GM23338 (cell line): ENCODE results near the gene ADAMTS5.

Experiments used
- CTCF ChIP-seq, 2 experiments: fragments of 200-600 bp in 1 of 2; sonication (generic) in 1 of 2; conservative IDR thresholded peaks; 2 replicates each; pipeline versions ENCODE4 v1.5.1 to v1.6.1; 2016 to 2017; ENCODE audit warnings: antibody characterized with exemption in 2 of 2, low read depth in 2 of 2, mild to moderate bottlenecking in 2 of 2, moderate library complexity in 1 of 2
- EZH2 ChIP-seq: fragments of 200-600 bp; sonication (generic); IDR thresholded peaks from one replicate; pipeline ENCODE4 v1.8.0; 2017; ENCODE audit warnings: antibody characterized with exemption, mild to moderate bottlenecking, low read depth; ENCODE audit not compliant: unreplicated experiment
- JUNB ChIP-seq: IDR thresholded peaks from one replicate; pipeline ENCODE4 v1.6.1; 2016; ENCODE audit warnings: antibody characterized with exemption; ENCODE audit not compliant: unreplicated experiment
- POLR2AphosphoS5 ChIP-seq: IDR thresholded peaks from 2 replicates; pipeline ENCODE4 v1.6.1; 2016; ENCODE audit warnings: antibody characterized with exemption, low read depth
- REST ChIP-seq: IDR thresholded peaks from one replicate; pipeline ENCODE4 v1.6.1; 2018; ENCODE audit warnings: antibody characterized with exemption; ENCODE audit not compliant: unreplicated experiment
- ZNF114 ChIP-seq: fragments of 250-450 bp; sonication (Bioruptor Pico); IDR thresholded peaks from 2 replicates; pipeline ENCODE4 v1.5.0; 2020; ENCODE audit warnings: mild to moderate bottlenecking, moderate library complexity

- TF ChIP-seq CTCF (conservative IDR thresholded peaks at IDR 0.05; ENCODE audit: low read depth in 2 of 2) (no peak), POLR2AphosphoS5 (no peak), EZH2 (no peak), ZNF114 (no peak), JUNB (no peak), REST (no peak)
These were observed 30.9 kb downstream of the ADAMTS5 start for GRCh38 chr21:26935977-26936376.
